ENCODE measurements around the gene KIF6. TPM values are rescaled to one million over a fixed set of nuclear protein-coding genes. Genes with fewer than 3 reads are reported as not detected.

KIF6 gene
- total and polyA plus RNA-seq, 4 donors = 1.1 to 7.8 (median 4.5) TPM

DNA sequence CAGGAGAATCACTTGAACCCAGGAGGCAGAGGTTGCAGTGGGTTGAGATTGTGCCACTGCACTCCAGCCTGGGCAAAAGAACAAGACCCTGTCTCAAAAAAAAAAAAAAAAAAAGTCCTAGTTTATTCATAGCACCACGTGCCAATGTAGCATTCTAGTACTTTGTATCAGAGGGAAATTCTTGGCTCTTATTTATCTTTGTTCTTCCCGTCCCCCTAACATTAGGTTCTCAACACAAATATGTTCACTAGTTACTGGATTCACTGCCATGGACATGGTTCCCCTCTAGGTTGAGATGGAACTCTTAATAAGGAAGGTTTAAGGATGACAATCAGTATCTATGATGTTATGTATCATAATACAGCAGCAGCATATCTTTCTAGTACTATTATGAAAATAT lies 178.5 kb downstream of the KIF6 start:
- H3K9ac ChIP-seq (ENCODE audit: insufficient read depth in 1 of 2, low read length in 2 of 2) = no peak overlapping the region
- H3K4me1 ChIP-seq (ENCODE audit: control insufficient read depth in 5 of 5, insufficient read depth in 5 of 5, low read length in 5 of 5) = peaks cover 0 to 50% (median 7%) of the 10 kb centered on the region in 5 donors
- H3K36me3 ChIP-seq (ENCODE audit: control insufficient read depth in 4 of 4, insufficient read depth in 4 of 4, low read length in 4 of 4) = no peaks in the 10 kb centered on the region
- ATAC-seq (ENCODE audit: insufficient read depth, low FRiP score) = no peak
- DNase-seq = peak in 1 of 3 donors; percentile 40
- WGBS, 2 donors = 44 to 63% methylated on average over 2 of the region's 2 CpGs
- no peaks in the 10 kb centered on the region for H3K27me3 ChIP-seq (ENCODE audit: control insufficient read depth in 3 of 3, insufficient read depth in 3 of 3, low read length in 2 of 3)
- H3K4me3 ChIP-seq = no peak overlapping the region
- TF ChIP-seq, protein P1, sequence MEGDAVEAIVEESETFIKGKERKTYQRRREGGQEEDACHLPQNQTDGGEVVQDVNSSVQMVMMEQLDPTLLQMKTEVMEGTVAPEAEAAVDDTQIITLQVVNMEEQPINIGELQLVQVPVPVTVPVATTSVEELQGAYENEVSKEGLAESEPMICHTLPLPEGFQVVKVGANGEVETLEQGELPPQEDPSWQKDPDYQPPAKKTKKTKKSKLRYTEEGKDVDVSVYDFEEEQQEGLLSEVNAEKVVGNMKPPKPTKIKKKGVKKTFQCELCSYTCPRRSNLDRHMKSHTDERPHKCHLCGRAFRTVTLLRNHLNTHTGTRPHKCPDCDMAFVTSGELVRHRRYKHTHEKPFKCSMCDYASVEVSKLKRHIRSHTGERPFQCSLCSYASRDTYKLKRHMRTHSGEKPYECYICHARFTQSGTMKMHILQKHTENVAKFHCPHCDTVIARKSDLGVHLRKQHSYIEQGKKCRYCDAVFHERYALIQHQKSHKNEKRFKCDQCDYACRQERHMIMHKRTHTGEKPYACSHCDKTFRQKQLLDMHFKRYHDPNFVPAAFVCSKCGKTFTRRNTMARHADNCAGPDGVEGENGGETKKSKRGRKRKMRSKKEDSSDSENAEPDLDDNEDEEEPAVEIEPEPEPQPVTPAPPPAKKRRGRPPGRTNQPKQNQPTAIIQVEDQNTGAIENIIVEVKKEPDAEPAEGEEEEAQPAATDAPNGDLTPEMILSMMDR (IDR thresholded peaks at IDR 0.05; ENCODE audit: control extremely low read depth, extremely low read depth) = no peak
- no peaks in the 10 kb centered on the region for H3K9me3 ChIP-seq (ENCODE audit: control insufficient read depth in 4 of 4, insufficient read depth in 3 of 4, low read length in 3 of 4)
- H3K27ac ChIP-seq (ENCODE audit: low read depth in 1 of 2, low read length in 1 of 2) = no peak overlapping the region

- no peak for DNase-seq
- ATAC-seq (ENCODE audit: insufficient read depth, low FRiP score) = no peak
- H3K36me3 ChIP-seq (ENCODE audit: control insufficient read depth in 4 of 4, insufficient read depth in 4 of 4, low read length in 4 of 4) = no peaks in the 10 kb centered on the region
- peaks cover 0 to 36% (median 7%) of the 10 kb centered on the region in 5 donors for H3K4me1 ChIP-seq (ENCODE audit: control insufficient read depth in 5 of 5, insufficient read depth in 5 of 5, low read length in 5 of 5)
- TF ChIP-seq, protein P1 (IDR thresholded peaks at IDR 0.05; ENCODE audit: control extremely low read depth, extremely low read depth) = no peak
- WGBS, 2 donors = 74 to 79% methylated on average over 1 of the region's 1 CpG
- no peak overlapping the region for H3K4me3 ChIP-seq
- H3K9me3 ChIP-seq (ENCODE audit: control insufficient read depth in 4 of 4, insufficient read depth in 3 of 4, low read length in 3 of 4) = no peaks in the 10 kb centered on the region
- H3K27ac ChIP-seq (ENCODE audit: low read depth in 1 of 2, low read length in 1 of 2) = no peak overlapping the region
- H3K9ac ChIP-seq (ENCODE audit: insufficient read depth in 1 of 2, low read length in 2 of 2) = no peak overlapping the region
- no peaks in the 10 kb centered on the region for H3K27me3 ChIP-seq (ENCODE audit: control insufficient read depth in 3 of 3, insufficient read depth in 3 of 3, low read length in 2 of 3)
Measured at GRCh38 chr6:39543950-39544349, 181.3 kb downstream of the KIF6 start.

DNA sequence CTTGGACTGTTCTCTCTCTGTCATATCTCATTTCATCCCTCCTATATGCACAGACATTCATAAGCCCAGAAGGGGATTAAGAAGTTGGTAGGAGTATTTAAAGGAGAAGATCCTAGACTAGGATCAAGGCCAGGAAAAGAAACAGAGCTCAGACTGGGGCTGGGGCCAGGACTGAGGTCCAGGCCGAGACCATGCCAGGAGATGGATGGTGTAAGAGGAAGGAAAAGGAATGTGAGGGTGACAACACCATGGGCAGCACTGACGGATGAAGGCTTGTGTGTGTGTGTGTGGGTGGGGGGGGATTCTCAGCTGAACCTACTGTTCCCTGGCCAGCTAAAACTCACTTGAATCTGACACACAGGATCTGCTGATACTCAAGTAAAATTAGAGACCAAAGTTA lies 182.1 kb downstream of the KIF6 start:
- Histone ChIP-seq H3K4me3 (no peak overlapping the region), H3K9ac (ENCODE audit: insufficient read depth in 1 of 2, low read length in 2 of 2) (no peak overlapping the region), H3K4me1 (ENCODE audit: control insufficient read depth in 5 of 5, insufficient read depth in 5 of 5, low read length in 5 of 5) (peaks cover 0 to 31% (median 7%) of the 10 kb centered on the region in 5 donors), H3K9me3 (ENCODE audit: control insufficient read depth in 4 of 4, insufficient read depth in 3 of 4, low read length in 3 of 4) (no peaks in the 10 kb centered on the region), H3K27me3 (ENCODE audit: control insufficient read depth in 3 of 3, insufficient read depth in 3 of 3, low read length in 2 of 3) (no peaks in the 10 kb centered on the region), H3K27ac (ENCODE audit: low read depth in 1 of 2, low read length in 1 of 2) (no peak overlapping the region), H3K36me3 (ENCODE audit: control insufficient read depth in 4 of 4, insufficient read depth in 4 of 4, low read length in 4 of 4) (no peaks in the 10 kb centered on the region)
- 19 to 50% methylated on average over 2 of the region's 2 CpGs for WGBS, 2 donors
- peak; percentile 70 to 87 (median 87) for DNase-seq
- no peak for ATAC-seq (ENCODE audit: insufficient read depth, low FRiP score)
- TF ChIP-seq, protein P1 (IDR thresholded peaks at IDR 0.05; ENCODE audit: control extremely low read depth, extremely low read depth) = no peak

- Histone ChIP-seq H3K27ac (ENCODE audit: low read depth in 1 of 2, low read length in 1 of 2) (no peak overlapping the region), H3K36me3 (ENCODE audit: control insufficient read depth in 4 of 4, insufficient read depth in 4 of 4, low read length in 4 of 4) (no peaks in the 10 kb centered on the region), H3K9ac (ENCODE audit: insufficient read depth in 1 of 2, low read length in 2 of 2) (no peak overlapping the region), H3K27me3 (ENCODE audit: control insufficient read depth in 3 of 3, insufficient read depth in 3 of 3, low read length in 2 of 3) (no peaks in the 10 kb centered on the region), H3K4me3 (no peak overlapping the region), H3K4me1 (ENCODE audit: control insufficient read depth in 5 of 5, insufficient read depth in 5 of 5, low read length in 5 of 5) (peaks cover 0 to 24% (median 7%) of the 10 kb centered on the region in 5 donors), H3K9me3 (ENCODE audit: control insufficient read depth in 4 of 4, insufficient read depth in 3 of 4, low read length in 3 of 4) (no peaks in the 10 kb centered on the region)
- ATAC-seq (ENCODE audit: insufficient read depth, low FRiP score) (no peak), DNase-seq (no peak)
- TF ChIP-seq, protein P1 (IDR thresholded peaks at IDR 0.05; ENCODE audit: control extremely low read depth, extremely low read depth) = no peak
- 91 to 94% methylated on average over 12 of the region's 12 CpGs for WGBS, 2 donors
Measured at GRCh38 chr6:39540454-39540853, 184.8 kb downstream of the KIF6 start.

All from lung (tissue), 12 donors.